DOHH2 (cell line): Measurements from ENCODE around the gene BANP.

Experiments used
- CTCF ChIP-seq: fragments of 200-600 bp; sonication (generic); IDR thresholded peaks from one replicate; pipeline ENCODE4 v1.5.1; 2014; ENCODE audit warnings: antibody characterized with exemption, mild to moderate bottlenecking, low read depth, low read length; ENCODE audit not compliant: poor library complexity, severe bottlenecking
- EZH2phosphoT487 ChIP-seq: fragments of 200-600 bp; sonication (generic); IDR thresholded peaks from 2 replicates; pipeline ENCODE4 v1.6.1; 2017; ENCODE audit warnings: borderline replicate concordance, mild to moderate bottlenecking, antibody characterized with exemption, low read length, moderate library complexity, mixed read lengths

DNA sequence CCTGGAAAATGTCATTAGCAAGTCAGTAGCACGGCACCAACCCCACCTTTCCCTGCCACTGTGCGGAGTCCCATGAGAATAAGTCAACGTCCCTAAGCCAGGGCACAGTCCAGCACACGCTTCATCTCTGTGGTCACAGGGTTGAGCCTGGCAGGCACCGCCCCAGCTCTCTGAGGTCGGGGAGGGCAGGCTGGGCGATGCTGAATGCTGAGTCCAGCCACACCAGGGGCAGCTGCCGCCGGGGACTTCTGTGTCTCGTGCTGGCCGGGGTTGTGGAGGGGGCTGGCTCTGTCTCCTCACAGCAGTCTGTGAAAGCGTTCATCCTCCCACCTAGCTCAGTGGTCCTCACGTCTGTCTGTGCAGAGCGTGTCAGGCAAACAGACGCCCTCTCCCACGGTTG, 53.2 kb downstream of the BANP start:
- TF ChIP-seq CTCF (no peak), EZH2phosphoT487 (no peak)
